MG63 (cell line): ENCODE results near the gene DLEU7. TPM values are rescaled to one million over a fixed set of nuclear protein-coding genes. Genes with fewer than 3 reads are reported as not detected.
A peak's percentile ranks its signal among the peaks of the same experiment; 100 is the strongest.

Experiments
- DNase-seq: peaks from one replicate; pipeline ENCODE4 v3.0.0-alpha.2; 2020
- H3K27me3 ChIP-seq: fragments of 250-450 bp; sonication (Bioruptor Pico); 2 replicates; pipeline ENCODE4 v1.5.1; 2020; ENCODE audit warnings: mild to moderate bottlenecking, moderate library complexity
- H3K36me3 ChIP-seq: fragments of 250-450 bp; sonication (Bioruptor Pico); 2 replicates; pipeline ENCODE4 v1.5.1; 2020; ENCODE audit warnings: mild to moderate bottlenecking, moderate library complexity
- H3K4me3 ChIP-seq: fragments of 250-450 bp; sonication (Bioruptor Pico); 2 replicates; pipeline ENCODE4 v1.5.1; 2020; ENCODE audit warnings: mild to moderate bottlenecking, moderate library complexity
- H3K9me3 ChIP-seq: fragments of 250-450 bp; sonication (Bioruptor Pico); 2 replicates; pipeline ENCODE4 v1.5.1; 2020; ENCODE audit warnings: mild to moderate bottlenecking, moderate library complexity
- total RNA-seq: library from RNA; depleted of rRNA; stranded (reverse); fragments of >200 nt; shearing (Covaris generic); gene quantifications from 2 replicates; pipeline ENCODE4 v1.2.3, GENCODE V29; 2014; ENCODE audit warnings: low replicate concordance; rRNA removed

The DLEU7 gene
- not detected in 2 replicates for total RNA-seq

DNA sequence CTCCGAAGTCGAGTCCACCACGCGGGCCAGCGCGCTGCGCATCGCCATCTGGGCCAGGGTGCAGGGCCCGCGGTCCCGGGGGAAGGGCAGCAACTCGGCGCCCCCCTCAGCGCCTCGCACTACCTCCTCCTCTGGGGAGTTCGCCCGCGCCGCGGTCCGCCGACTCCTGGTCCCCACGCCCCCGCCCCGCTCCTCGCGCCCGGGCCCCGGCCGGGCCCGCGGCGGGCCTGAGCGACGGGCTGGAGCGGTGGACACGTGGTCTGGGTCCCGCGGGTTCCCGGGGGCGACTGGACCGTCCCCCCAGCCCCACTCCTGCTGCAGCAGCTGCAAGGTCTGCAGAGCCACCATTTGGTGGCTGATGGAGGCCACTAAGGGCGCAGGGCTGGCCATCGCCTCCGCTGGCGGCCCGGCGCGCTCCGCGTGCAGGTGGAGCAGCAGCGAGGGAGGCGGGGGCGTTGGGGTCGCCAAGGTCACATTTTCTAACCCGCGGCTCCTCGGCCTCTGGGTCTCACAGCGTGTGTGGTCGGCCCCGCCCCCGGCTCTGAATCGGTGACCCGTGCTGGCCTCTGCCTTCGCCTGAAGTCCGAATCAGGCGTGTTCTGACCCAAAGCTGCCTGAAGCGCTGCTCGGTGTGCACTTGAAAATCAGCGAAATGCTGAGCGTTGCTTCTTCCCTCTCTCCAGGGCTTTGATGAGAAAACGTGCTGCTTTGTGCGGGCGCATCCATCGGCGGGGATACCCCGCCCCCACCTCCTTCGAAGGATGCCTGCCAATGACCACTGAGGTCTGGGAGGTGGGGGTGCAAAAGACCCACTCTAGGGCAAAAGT, at the start of gene DLEU7:
DLEU7 (minus strand) TSS at position 436 of the 827 bp plus-strand sequence; CDS start at position 390, 46 bp downstream.
- DNase-seq, result no peak
- Histone ChIP-seq H3K27me3 (no peaks in the 10 kb centered on the region), H3K36me3 (no peaks in the 10 kb centered on the region), H3K9me3 (no peaks in the 10 kb centered on the region), H3K4me3 (no peak within 1 kb of the TSS)

DNA sequence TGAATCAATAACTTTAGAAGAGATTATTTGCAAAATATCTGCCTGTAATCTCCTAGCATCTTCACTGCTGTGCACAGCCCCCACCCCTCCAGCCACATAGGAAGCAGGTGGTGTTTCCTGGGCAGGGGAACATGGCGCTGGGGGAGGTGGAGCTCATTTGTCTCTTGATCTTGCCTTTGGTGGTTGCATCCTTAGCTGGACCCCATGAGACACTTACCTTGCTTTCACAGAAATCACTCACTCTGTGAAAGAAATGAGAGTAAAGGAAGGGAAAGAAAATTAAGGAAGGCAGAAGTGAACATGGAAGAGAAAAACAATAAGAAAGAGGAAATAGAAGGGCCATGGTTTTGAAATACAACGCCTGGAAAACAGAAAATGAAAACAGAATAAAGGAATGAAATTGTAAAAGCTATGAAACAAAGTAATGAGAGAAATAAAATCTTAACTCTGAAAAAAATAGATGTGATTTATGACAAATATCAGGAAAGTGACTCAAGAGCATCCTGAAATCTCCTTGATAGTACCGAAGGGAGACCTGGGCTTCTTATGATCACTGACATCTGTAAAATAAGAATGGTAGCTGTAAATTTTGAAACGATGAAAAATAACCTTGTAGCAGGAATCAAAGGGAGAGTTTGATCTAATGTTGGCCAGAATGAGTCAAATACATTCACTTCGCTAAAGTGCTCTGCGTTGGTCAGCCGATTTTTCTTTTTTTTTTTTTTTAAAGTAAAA, 48.9 kb upstream of the DLEU7 start:
- Histone ChIP-seq H3K9me3 (no peaks in the 10 kb centered on the region), H3K4me3 (no peak overlapping the region), H3K27me3 (0 out of 2 replicates have a peak, but pooled peaks cover 4% of the 10 kb centered on the region), H3K36me3 (no peaks in the 10 kb centered on the region)
- no peak for DNase-seq

DNA sequence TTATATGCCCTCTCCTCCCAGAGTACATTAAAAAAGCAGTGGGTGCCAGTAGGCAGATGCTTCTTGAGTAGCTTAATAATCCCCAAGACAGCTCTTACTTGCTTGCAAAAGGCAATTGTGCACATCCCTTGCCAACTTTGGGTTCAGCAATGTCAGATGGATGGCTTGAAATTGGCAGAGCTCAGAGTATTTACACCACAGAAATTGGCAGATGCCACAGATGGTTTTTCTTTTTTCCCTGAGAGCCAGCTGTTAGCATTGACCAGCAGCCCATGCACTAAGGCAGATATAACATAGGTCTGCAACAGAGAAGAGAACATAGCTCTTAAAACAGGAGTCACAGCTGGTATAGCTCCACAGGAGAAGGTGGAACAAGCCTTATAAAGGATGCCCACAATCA, 47.7 kb upstream of the DLEU7 start:
- DNase-seq, result peak; percentile 14
- Histone ChIP-seq H3K4me3 (no peak overlapping the region), H3K27me3 (0 out of 2 replicates have a peak, but pooled peaks cover 4% of the 10 kb centered on the region), H3K36me3 (no peaks in the 10 kb centered on the region), H3K9me3 (no peaks in the 10 kb centered on the region)

DNA sequence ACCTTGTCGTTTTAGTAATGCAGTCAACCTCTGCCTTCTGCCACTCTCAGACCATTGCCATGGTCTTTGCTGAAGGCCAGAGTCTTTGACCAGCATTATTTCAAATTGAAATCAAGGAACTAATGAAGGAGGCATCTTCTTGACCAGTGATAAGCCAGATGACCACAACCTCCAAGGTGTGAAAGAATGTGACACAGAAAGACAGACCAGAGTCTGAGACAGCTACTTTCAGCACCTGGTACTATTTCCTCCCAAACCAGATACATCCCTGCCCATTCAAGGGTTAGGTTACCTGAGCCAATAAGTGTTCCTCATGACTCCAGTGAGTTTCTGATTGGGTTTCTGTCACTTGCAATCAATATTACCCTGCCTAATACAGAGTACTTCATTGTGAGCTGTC, 45.8 kb upstream of the DLEU7 start:
- Histone ChIP-seq H3K27me3 (no peaks in the 10 kb centered on the region), H3K4me3 (no peak overlapping the region), H3K9me3 (no peaks in the 10 kb centered on the region), H3K36me3 (no peaks in the 10 kb centered on the region)
- no peak for DNase-seq

DNA sequence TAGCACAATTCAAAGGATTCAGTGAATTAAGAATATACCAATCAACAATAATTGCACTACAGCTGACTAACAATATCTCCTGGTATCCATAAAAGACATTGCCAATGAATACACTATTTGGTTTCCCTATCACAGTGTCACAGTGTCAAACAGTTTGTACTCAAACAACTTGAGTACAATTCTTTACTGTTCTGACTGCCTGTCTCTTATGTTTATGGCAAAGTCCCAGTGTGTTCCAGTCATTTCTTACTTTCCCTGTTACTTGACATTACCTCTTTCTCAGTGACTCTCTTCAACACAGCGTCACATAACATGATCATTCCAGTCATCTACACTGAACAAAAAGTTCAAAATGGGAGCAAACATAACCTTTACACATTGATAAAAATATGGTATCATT, 44.9 kb upstream of the DLEU7 start:
- Histone ChIP-seq H3K36me3 (no peaks in the 10 kb centered on the region), H3K9me3 (no peaks in the 10 kb centered on the region), H3K4me3 (no peak overlapping the region), H3K27me3 (no peaks in the 10 kb centered on the region)
- DNase-seq, result no peak

DNA sequence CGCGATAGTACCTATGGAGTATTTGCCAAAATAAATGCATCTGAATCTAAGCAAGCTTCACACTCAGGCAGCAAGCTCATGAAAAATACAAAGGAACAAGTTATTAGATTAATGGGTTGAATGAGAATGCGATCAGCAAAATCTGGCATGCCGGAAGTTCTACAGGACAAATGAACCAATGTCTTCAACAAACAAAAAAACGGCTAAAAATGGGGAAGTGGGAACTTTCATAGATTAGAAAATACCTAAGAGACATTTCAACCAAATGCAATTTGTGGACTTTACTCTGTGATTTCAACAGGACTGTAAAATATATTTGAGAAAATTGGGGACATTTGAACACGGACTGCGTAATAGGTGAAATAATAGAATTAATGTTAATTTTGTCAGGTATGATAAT, 43.7 kb upstream of the DLEU7 start:
- Histone ChIP-seq H3K36me3 (no peaks in the 10 kb centered on the region), H3K9me3 (peaks cover 2% of the 10 kb centered on the region; the same call in 1 of the 2 replicates), H3K27me3 (no peaks in the 10 kb centered on the region), H3K4me3 (no peak overlapping the region)
- no peak for DNase-seq

DNA sequence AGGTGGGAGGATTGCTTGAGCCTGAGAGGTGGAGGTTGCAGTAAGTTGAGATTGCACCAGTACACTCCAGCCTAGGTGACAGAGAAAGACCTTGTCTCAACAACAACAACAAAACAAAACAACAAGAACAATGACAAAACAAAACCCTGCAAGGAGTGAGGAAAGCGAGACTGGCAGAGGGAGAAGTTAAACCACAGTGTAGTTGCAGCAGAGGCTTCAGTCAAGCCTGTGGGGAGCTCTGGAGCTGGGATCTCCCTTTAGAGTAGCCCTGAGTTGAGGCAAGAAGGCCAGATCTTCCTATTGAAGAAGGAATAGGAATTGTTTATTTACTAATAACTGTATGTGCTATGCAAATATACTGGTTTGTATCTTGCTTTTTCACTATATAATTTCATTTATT, 40.8 kb upstream of the DLEU7 start:
- H3K9me3 ChIP-seq, result peaks cover 3% of the 10 kb centered on the region; the same call in 1 of the 2 replicates
- H3K36me3 ChIP-seq, result no peaks in the 10 kb centered on the region
- no peaks in the 10 kb centered on the region for H3K27me3 ChIP-seq
- H3K4me3 ChIP-seq, result no peak overlapping the region
- DNase-seq, result no peak

DNA sequence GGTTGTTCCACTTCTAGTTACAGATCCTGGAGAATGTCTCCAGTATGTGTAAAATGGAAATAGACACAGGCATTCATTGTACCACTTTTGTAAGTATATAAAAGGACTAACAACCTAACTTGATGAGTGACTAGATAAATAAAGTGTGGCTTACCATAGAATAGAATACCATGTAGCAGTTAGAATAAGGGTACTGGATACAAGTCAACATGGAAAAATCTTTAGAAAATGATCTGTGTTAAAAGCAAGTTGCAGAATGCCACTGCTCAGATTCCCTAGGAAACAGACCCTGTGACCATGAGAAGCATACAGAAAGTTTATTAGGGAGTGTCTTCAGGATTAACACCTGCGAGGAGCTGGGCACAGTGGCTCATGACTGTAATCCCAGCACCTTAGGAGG, 40.2 kb upstream of the DLEU7 start:
- no peaks in the 10 kb centered on the region for H3K27me3 ChIP-seq
- DNase-seq, result no peak
- H3K9me3 ChIP-seq, result peaks cover 3% of the 10 kb centered on the region; the same call in 1 of the 2 replicates
- no peak overlapping the region for H3K4me3 ChIP-seq
- H3K36me3 ChIP-seq, result no peaks in the 10 kb centered on the region

DNA sequence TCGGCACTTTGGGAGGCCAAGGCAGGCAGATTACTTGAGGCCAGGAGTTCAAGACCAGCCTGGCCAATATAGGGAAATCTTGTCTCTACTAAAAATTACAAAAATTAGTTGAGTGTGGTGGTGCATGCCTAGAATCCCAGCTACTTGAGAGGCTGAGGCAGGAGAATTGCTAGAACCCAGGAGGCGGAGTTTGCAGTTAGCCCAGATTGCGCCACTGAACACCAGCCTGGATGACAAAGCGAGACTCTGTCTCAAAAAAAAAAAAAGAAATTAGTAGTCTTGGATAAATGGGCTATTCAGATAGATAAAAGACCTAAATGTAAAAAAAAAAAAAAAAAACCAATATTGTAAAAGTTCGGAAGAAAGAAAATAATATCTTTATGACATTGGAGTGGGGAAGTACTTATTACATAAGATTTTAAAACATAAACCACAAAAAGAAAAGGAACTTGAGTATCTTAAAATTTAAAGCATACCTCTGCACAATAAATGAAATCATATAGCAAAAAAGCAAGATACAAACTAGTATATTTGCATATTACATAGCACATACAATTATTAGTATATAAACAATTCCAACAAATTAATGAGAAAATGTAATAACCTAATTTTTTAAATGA, 39.4 kb upstream of the DLEU7 start:
- no peak for DNase-seq
- Histone ChIP-seq H3K9me3 (peaks cover 3% of the 10 kb centered on the region; the same call in 1 of the 2 replicates), H3K27me3 (no peaks in the 10 kb centered on the region), H3K36me3 (no peaks in the 10 kb centered on the region), H3K4me3 (no peak overlapping the region)

DNA sequence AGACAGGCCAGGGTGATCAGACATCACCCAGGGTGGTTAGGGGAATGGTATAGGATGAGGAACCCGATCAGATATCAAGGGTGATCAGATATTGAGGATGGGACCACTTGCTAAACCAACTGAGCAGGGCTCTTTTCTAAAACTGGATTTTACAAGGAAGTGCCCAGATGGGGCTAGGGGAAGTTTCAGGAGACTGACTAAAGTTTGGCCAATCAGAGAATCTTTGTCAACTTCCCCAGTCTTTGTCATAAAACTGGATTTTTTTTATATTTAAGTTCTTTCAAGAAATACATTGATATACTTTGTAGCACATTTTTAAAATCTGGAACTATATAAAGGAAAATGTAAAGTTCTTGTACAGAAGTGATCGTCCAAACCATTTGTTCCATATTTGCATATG, 30.5 kb upstream of the DLEU7 start:
- H3K27me3 ChIP-seq, result no peaks in the 10 kb centered on the region
- H3K36me3 ChIP-seq, result no peaks in the 10 kb centered on the region
- no peak overlapping the region for H3K4me3 ChIP-seq
- no peaks in the 10 kb centered on the region for H3K9me3 ChIP-seq
- no peak for DNase-seq

DNA sequence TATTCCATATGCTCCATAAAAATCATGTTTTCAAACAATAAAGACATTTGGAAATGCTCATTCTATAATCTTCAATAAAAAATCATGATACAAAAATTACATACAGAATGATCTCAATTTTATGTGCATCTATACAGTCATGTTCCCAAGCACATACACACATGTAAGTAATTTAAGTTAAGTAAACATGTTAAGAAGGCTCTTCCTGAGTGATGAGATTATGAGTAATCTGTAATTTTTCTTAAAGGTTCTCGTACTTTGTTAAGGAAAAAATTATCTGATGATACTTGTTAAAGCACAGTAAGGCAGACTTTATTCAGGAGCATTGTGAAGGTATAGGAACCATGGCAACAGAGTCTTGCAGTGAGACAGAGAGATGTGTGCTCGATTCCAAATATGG, 30.0 kb upstream of the DLEU7 start:
- no peaks in the 10 kb centered on the region for H3K27me3 ChIP-seq
- H3K9me3 ChIP-seq, result no peaks in the 10 kb centered on the region
- no peak overlapping the region for H3K4me3 ChIP-seq
- no peaks in the 10 kb centered on the region for H3K36me3 ChIP-seq
- DNase-seq, result no peak

DNA sequence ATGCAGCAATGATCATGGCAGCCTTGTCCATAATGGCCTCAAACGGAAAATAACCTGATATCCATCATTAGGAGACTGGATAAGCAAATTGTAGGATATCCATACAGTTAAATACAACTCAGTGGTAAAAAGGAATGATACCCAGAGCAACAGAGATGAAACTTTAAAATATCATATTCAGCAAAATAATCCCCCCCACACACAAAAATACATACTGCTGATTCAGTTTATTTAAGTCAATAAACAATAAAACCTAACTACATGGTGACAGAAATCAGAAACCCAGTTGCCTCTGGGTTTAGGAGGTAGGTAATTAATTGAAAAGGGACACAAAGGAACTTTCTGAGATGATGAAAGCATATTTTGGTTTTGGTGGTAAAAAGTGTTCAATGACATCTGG, 27.9 kb upstream of the DLEU7 start:
- H3K4me3 ChIP-seq, result no peak overlapping the region
- no peaks in the 10 kb centered on the region for H3K9me3 ChIP-seq
- DNase-seq, result no peak

DNA sequence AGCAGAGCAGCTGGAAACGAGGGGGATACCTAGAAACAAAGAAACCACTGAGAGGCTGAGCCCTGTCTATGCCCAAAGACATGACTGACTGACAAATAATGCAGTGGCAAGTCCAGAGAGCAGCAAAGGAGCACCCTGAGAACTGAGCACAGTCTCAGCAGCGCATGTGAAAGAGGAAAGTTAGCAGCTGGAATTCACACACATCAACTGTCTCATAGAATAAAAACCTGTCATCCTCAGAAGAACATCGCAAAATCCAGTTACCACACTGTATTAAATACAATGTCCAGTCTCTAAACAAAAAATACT, 24.1 kb upstream of the DLEU7 start:
- H3K4me3 ChIP-seq, result no peak overlapping the region
- no peaks in the 10 kb centered on the region for H3K9me3 ChIP-seq
- H3K36me3 ChIP-seq, result no peaks in the 10 kb centered on the region
- no peak for DNase-seq
- H3K27me3 ChIP-seq, result no peaks in the 10 kb centered on the region

More for the DNA sequence above, 27.9 kb upstream of the DLEU7 start:
- Histone ChIP-seq H3K27me3 (no peaks in the 10 kb centered on the region), H3K36me3 (no peaks in the 10 kb centered on the region)

DNA sequence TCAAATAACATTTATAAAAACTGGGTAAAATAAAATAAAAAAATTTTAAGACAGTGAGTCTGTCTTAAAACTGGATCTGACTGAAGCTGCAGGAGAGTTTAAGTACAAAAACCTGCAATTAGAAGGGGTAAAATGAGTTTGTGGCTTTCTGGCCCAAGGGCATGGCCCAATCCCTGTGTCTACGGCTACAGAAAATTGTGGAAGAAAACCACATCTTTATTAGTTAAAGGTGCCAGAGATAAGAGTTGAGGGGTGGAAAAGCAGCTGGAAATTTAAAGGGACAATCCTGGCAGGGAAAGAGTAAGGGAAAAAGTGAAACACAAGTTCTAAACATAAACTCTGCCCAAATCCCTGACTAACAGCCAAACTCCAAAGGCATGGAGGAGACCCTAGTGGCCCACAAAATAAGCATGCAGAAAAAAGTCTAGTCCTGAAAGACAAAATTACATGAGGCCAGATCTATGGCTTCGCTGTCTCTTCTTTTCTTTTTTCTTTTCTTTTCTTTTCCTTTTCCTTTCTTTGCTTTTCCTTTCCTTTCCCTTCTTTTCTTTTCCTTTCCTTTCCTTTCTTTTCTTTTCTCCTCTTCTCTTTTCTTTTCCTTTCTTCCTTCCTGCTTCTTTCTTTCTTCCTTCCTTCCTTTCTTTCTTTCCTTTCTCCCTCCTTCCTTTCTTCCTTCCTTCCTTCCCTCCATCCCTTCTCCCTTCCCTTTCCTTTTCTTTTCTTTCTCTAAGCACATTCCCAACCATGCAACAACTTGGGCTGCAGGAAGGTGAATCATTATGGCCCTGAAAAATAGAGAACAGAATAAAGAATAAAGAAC, 23.5 kb upstream of the DLEU7 start:
- DNase-seq, result no peak
- H3K9me3 ChIP-seq, result peaks cover 4% of the 10 kb centered on the region; the same call in 1 of the 2 replicates

DNA sequence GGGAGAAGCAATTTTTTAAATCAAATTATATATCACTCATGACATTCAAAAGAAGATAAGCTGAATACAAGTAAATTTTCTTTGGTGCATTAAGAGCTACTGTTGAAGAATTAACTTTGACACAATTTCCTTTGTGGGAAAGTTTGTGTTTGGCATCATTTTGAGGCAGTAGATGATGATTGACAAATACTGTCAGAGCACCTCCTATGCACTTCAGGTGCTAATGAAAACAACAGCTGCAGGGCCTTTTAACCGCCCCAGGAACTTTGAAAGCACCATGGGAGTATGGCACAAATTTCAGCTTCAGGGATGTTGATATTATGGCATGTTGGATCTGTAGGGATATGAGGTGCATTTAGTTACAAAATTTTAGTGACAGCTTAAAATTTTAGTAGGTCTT, 21.0 kb upstream of the DLEU7 start:
- no peak for DNase-seq
- H3K9me3 ChIP-seq, result peaks cover 4% of the 10 kb centered on the region; the same call in 1 of the 2 replicates
- no peaks in the 10 kb centered on the region for H3K36me3 ChIP-seq
- 0 out of 2 replicates have a peak, but pooled peaks cover 2% of the 10 kb centered on the region for H3K27me3 ChIP-seq
- H3K4me3 ChIP-seq, result no peak overlapping the region

More for the DNA sequence above, 23.5 kb upstream of the DLEU7 start:
- Histone ChIP-seq H3K36me3 (no peaks in the 10 kb centered on the region), H3K4me3 (no peak overlapping the region), H3K27me3 (0 out of 2 replicates have a peak, but pooled peaks cover 2% of the 10 kb centered on the region)

DNA sequence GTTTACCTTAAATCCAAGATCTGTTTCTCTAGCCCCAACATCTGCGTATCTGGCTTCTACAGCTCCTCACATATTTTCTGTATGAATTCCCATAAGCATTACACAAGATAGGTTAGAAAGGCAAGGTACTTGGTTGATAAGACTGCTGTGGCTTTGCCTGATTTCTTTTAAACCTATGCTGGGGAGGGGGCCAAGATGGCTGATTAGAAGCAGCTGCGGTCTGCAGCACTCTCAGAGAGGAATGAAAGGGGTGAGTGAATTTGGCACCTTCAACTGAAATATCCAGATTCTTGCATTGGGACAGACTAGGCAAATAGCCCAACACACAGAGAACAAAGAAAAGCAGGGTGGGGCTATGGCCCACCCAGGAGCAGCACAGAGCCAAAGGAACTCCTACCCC, 12.2 kb upstream of the DLEU7 start:
- DNase-seq, result no peak
- Histone ChIP-seq H3K4me3 (no peak overlapping the region), H3K27me3 (no peaks in the 10 kb centered on the region), H3K36me3 (no peaks in the 10 kb centered on the region), H3K9me3 (peaks cover 14% of the 10 kb centered on the region; the same call in 1 of the 2 replicates)
